Endometrial microvascular endothelial cells (primary cell): ENCODE data around the gene MID1. TPM values are rescaled to one million over a fixed set of nuclear protein-coding genes. Genes with fewer than 3 reads are reported as not detected.

Source experiments
- in situ Hi-C: cut with HindIII; loops from 2 replicates; pipeline ENCODE4 v1.10.0; 2017; ENCODE audit warnings: low sequenced_read_pairs, low pct_unique_long_range_greater_than_20kb; ENCODE audit errors: inconsistent ontology term
- total RNA-seq: library from RNA; depleted of rRNA; stranded (reverse); fragments of >200 nt; gene quantifications from one replicate; pipeline ENCODE4 v1.2.3, GENCODE V29; 2015; ENCODE audit errors: inconsistent ontology term

Gene MID1
- total RNA-seq, 1 donor from 2014 or later: 15.8 TPM

GRCh38 chrX:10579112-10580011 lies 41.0 kb downstream of the MID1 start:
- in situ Hi-C loops: no loop called here

- in situ Hi-C loops: no loop called here
Measured at GRCh38 chrX:10578527-10578926, 41.9 kb downstream of the MID1 start.

DNA sequence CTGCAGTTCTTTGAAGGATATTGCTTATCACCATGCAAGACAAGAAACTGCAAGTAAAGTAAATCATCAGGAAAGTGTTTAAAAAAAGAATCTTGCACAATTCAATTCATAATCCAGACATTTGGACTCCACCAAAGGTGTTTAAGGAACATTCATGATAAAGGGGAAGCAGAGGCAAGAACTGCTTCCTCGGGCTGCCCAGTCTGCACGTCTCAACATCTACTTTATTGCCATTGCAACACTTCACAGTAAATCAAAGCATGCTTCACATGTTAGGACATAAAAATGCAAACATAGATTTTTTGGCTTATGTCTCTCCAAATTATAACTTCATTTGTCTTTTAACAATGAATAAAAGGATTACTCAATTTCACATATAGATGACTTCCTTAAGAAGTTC lies 42.5 kb downstream of the MID1 start:
- in situ Hi-C loops: no loop called here

DNA sequence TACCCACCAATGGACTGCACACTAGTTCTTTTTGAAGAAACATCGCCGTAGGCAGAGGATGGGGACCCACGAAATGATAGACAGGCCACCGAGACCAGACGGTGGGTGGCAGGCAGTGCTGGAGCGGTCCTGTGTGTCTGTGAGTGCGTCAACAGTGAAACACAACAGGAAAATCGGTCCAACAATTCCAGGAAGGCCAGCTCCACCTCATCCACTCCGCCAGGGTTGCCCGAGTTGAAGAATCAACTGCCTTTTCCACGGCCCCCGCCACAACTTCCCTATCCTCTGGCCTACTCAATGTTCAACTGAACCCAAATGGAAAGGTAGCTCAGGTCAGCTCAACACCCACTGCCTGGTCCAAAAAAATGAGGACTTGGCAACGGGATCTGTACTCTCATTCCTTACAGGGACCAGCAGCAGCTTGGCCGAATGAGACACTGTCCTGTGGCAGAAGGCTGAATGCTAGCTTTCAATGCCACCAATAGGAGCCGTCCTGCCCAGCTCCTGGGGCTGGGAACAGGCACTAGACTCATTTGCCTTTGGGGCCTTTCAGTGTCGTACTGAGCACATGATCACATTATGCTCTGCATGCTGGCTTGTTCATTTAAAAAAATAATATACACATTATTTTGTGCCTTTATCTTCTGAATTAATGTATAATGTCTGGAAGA lies 43.5 kb downstream of the MID1 start:
- in situ Hi-C loops: no loop called here

GRCh38 chrX:10576186-10576585 lies 44.2 kb downstream of the MID1 start:
- in situ Hi-C loops: no loop called here

- in situ Hi-C loops: no loop called here
Measured at GRCh38 chrX:10574663-10575062, 45.7 kb downstream of the MID1 start.

DNA sequence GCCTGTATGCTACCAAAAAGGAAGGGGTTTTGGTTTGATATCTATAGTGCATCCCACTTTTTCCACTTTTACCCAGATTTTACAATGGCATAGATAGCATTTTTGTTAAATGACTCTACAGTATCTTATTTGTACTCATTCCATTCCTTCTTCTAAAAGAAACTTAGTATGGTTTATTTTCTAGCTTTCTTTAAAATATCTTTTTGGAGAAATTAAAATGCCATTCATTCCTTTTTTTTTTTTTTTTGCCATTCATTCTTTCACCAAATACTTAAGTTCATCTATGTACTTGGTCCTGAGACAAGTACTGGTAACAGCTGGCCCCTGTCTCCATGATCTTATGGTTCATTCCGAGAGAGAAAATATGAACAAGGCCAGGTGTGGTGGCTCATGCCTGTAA lies 49.1 kb downstream of the MID1 start:
- in situ Hi-C loops: no loop called here

- in situ Hi-C loops: no loop called here
Measured at GRCh38 chrX:10570601-10571000, 49.8 kb downstream of the MID1 start.

- in situ Hi-C loops: no loop called here
Measured at GRCh38 chrX:10569946-10570345, 50.4 kb downstream of the MID1 start.

- in situ Hi-C loops: no loop called here
Measured at GRCh38 chrX:10568428-10568827, 52.0 kb downstream of the MID1 start.

GRCh38 chrX:10567136-10567535 lies 53.2 kb downstream of the MID1 start:
- in situ Hi-C loops: no loop called here

- in situ Hi-C loops: no loop called here
Measured at GRCh38 chrX:10566716-10567097, 53.7 kb downstream of the MID1 start.

- in situ Hi-C loops: no loop called here
Measured at GRCh38 chrX:10564484-10564883, 55.9 kb downstream of the MID1 start.

GRCh38 chrX:10557166-10557565 lies 63.2 kb downstream of the MID1 start:
- in situ Hi-C loops: no loop called here

- in situ Hi-C loops: no loop called here
Measured at GRCh38 chrX:10556405-10556804, 64.0 kb downstream of the MID1 start.

DNA sequence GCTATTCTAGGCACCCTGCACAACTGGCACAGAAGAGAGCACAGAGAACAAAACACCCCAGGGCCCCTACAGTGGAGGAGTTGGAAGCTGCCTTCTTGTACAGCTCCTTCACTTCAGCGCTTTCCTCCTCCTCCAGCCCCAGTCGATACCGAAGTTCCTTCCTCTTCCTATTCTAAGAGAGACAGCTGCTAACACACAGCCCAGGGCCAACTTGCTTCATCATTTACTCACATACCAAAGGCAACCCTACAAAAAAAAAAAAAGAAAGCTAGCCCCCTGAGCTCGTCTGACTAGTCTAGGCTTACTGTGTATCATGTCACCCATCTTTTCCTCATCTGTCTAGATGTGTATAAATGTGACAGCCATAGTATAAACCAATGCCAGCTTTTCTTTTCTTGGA lies 64.5 kb downstream of the MID1 start:
- in situ Hi-C loops: no loop called here

DNA sequence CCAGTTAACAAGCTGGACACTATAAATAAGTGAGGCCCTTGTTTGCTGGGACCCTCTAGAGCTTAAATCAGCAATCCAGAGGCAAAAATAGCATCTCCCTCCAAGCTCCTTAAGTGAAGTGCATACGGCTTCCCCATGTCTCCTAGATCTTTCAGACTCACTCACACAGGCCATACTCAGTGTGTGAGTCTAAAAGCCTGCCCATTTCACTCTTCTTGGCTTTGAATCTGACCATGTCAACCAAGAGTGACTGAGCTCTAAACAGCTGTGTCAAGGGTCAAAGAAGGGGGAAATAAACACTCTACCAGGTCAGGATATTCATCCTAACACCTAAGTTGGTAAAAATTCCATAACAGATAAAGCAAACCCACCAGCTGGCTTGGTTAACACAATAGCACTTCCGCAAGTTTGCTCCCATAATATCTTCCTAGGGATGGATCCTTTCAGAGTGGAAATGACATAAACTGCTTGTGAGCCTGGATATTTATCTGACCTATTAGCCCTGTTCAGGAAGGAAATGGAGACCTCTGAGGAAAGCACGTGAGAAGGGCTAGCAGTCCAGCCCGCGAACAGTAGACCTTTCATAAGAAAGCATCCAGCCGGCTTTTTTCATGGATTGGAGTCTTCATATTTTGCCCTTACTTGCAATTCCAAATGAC lies 65.6 kb downstream of the MID1 start:
- in situ Hi-C loops: no loop called here

DNA sequence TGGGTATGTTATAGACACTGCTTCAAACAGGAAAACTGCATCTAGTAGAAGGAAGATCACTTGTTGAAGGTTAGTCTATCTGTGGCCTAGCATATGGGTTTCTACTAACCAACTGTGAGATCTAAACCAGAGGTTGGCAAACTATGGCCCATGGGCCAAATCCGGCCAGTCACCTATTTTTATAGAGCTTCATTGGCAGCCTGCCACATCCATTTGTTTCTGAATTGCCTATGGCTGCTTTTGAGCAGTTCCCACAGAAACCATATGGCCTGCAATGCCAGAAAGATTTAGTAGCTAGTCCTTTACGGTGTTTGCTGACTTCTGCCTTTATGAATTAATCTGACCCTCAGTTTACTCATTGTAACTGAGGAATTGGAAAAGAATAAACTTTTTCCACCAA lies 71.1 kb downstream of the MID1 start:
- in situ Hi-C loops: no loop called here

DNA sequence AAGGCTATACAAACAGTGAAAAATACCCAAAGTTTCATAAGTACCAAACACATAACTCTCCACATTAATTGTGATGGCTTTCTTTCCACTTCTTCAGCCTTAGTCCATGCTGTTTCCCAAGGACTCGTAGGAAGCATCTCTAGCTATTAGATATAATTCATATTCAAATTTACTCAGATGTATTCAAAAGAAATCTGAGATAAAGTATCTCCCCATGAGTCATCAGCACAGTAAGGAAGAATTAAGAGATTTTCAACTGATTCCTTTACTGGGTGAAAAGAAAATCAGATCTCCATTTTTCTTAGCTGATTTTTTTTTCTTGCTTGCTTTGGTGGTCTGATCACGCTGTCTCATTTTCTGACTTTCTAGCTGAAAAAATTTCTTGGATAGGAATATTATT lies 71.7 kb downstream of the MID1 start:
- in situ Hi-C loops: no loop called here

GRCh38 chrX:10545882-10546281 lies 74.5 kb downstream of the MID1 start:
- in situ Hi-C loops: no loop called here
